Measurements from ENCODE around the gene NBEAL2.

NBEAL2 gene

DNA sequence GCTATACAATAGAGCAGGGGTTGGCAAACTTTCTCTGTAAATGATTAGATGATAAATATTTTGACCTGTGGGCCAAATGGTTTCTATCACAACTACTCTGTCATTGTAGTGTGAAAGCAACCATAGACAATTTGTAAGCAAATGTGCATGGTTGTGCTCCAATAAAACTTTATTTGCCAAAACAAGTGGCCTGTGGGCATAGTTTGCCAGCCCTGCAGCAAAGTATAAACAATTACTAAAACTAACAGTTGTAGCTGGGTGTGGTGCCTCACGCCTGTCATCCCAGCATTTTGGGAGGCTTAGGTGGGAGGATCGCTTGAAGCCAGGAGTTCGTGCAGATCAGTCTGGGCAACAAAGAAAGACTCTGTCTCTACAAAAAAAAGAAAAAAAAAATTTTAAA is 61.6 kb downstream of the NBEAL2 start:
- no peak for DNase-seq (ENCODE audit: low read depth, low spot score)
- ChIA-PET CTCF (interaction anchor here (1.4 to 1.8 kb wide), 4 partner anchors 12 to 283 kb away, joined by 3 to 4 read pairs (median 4); no protein-coding TSS in a partner anchor), POLR2A (no interaction called here)
- TF ChIP-seq, protein P1, sequence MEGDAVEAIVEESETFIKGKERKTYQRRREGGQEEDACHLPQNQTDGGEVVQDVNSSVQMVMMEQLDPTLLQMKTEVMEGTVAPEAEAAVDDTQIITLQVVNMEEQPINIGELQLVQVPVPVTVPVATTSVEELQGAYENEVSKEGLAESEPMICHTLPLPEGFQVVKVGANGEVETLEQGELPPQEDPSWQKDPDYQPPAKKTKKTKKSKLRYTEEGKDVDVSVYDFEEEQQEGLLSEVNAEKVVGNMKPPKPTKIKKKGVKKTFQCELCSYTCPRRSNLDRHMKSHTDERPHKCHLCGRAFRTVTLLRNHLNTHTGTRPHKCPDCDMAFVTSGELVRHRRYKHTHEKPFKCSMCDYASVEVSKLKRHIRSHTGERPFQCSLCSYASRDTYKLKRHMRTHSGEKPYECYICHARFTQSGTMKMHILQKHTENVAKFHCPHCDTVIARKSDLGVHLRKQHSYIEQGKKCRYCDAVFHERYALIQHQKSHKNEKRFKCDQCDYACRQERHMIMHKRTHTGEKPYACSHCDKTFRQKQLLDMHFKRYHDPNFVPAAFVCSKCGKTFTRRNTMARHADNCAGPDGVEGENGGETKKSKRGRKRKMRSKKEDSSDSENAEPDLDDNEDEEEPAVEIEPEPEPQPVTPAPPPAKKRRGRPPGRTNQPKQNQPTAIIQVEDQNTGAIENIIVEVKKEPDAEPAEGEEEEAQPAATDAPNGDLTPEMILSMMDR (IDR thresholded peaks at IDR 0.05; ENCODE audit: insufficient read depth, low read length, missing control alignments), result no peak
- H3K4me3 ChIP-seq (ENCODE audit: low read depth, low read length), result no peak overlapping the region

DNA sequence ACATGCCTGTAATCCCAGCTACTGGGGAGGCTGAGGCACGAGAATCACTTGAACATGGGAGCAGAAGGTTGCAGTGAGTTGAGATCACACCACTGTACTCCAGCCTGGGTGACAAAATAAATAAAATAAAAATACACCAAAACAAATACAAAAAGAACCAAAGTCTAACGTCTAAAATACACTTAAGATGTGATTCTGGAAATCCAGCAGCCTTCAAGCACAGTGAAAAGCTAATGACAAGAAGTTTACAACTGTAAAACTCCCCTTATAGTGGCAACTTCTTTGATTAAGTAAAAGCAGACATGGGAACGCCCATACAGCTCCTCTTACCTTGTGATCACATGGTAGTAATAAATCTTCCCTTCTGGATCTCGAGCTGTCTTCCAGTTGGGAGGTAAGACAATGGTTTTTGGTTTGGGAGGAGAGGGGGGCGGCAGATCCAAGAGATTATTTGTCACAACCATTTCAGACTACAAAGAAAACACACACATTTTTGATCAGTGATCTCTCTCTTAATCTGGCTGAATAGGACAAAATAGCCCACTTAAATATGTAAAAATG is 62.8 kb downstream of the NBEAL2 start:
- ChIA-PET POLR2A (no interaction called here), CTCF (interaction anchor here (1.1 to 1.8 kb wide), 2 partner anchors 9 to 133 kb away, joined by 3 to 4 read pairs; no protein-coding TSS in a partner anchor)
- H3K4me3 ChIP-seq (ENCODE audit: low read depth, low read length), result no peak overlapping the region
- no peak for DNase-seq (ENCODE audit: low read depth, low spot score)
- TF ChIP-seq, protein P1 (IDR thresholded peaks at IDR 0.05; ENCODE audit: insufficient read depth, low read length, missing control alignments), result no peak

DNA sequence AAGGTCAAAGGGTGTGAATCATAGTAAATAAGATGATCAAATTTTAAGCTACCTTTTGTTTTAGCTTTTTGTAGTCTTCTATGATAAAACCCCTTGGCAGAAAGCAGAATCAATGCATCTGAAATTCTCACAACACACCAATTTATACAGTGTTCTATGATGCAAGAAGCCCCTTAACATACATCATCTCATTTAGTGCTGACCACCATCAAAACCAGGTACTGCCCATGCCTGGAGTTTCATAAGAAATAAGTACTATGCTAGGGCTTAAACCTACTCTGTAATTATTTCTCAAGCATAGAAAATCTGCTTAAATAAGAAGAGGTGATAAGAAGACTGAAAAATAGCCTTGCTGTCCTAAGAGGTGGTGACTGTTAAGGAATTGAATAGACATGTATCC is 67.6 kb downstream of the NBEAL2 start:
- no peak for DNase-seq (ENCODE audit: low read depth, low spot score)
- TF ChIP-seq, protein P1 (IDR thresholded peaks at IDR 0.05; ENCODE audit: insufficient read depth, low read length, missing control alignments), result no peak
- CTCF ChIA-PET, result interaction anchor here (0.6 to 1.1 kb wide), 3 partner anchors 8 to 65 kb away, joined by 3 to 4 read pairs (median 3); no protein-coding TSS in a partner anchor
- H3K4me3 ChIP-seq (ENCODE audit: low read depth, low read length), result no peak overlapping the region
- POLR2A ChIA-PET, result no interaction called here

DNA sequence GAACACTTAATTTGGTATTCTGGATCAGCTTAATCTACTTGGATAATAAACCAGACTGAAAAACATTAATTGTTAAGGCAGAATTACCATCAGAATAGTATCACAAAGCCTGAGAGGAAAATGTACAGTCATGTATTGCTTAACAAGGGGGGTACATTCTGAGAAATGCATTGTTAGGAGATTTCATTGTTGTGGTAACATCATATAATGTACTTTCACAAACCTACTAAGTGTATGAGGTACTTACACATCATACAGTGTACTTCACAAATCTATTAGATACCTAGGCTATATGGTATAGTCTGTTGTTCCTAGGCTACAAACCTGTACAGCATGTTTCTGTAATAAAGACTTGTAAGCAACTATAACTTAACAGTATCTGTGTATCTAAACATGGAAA is 68.2 kb downstream of the NBEAL2 start:
- no peak for DNase-seq (ENCODE audit: low read depth, low spot score)
- CTCF ChIA-PET, result no interaction called here
- TF ChIP-seq, protein P1 (IDR thresholded peaks at IDR 0.05; ENCODE audit: insufficient read depth, low read length, missing control alignments), result no peak
- H3K4me3 ChIP-seq (ENCODE audit: low read depth, low read length), result no peak overlapping the region
- POLR2A ChIA-PET, result no interaction called here

DNA sequence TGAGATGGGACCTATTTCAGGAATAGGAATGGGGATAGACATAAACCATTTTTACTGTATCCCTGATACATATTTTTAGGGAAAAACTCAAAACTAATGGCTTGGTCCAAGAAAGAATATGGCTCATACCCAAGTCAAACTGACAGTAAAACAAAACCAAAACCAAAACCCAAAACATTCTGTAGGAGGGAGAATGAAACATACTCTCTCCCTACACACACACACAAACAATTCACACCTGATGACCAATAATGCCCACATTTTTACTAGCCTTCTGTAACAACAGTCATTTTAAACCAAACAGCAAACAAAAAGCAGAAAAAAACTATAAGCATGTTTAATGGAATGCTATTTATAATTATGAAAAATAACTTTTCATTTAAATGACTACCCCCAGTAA is 74.9 kb downstream of the NBEAL2 start:
- ChIA-PET POLR2A (no interaction called here), CTCF (interaction anchor here (0.7 kb wide), 1 partner anchor 8 kb away, joined by 3 read pairs; no protein-coding TSS in a partner anchor)
- no peak for DNase-seq (ENCODE audit: low read depth, low spot score)
- TF ChIP-seq, protein P1 (IDR thresholded peaks at IDR 0.05; ENCODE audit: insufficient read depth, low read length, missing control alignments), result no peak
- no peak overlapping the region for H3K4me3 ChIP-seq (ENCODE audit: low read depth, low read length)

DNA sequence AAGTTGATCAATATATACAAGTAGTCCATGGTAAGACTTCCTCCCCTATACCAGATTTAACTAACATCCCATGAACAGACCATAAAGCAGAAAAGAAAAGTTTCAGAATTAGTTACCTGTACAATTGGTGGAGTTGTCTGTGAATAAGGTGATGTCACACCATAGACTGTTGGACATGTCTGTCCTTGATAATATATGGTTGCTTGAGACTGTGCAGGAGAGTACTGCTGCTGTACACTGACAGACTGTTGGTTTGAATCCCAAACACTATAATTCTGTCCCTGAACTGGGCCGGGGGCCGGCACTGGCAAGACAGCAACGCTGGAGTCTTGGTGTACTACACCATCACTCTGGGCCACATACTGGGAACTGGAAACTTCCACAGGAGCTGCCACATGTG is 77.2 kb downstream of the NBEAL2 start:
- H3K4me3 ChIP-seq (ENCODE audit: low read depth, low read length), result no peak overlapping the region
- no peak for DNase-seq (ENCODE audit: low read depth, low spot score)
- ChIA-PET CTCF (interaction anchor here (1.5 to 1.6 kb wide), 2 partner anchors 10 to 16 kb away, joined by 4 read pairs; no protein-coding TSS in a partner anchor), POLR2A (no interaction called here)
- TF ChIP-seq, protein P1 (IDR thresholded peaks at IDR 0.05; ENCODE audit: insufficient read depth, low read length, missing control alignments), result no peak
